ENCODE data around the gene WIF1.

- TF ChIP-seq CTCF (IDR thresholded peaks at IDR 0.05) (no peak), ZFX (IDR thresholded peaks at IDR 0.05; ENCODE audit: borderline replicate concordance) (no peak)
These were observed 101.3 kb downstream of the WIF1 start for GRCh38 chr12:65019696-65020234.
